SW 1271 (cell line): ENCODE results near the gene PCDHGA8.
"Not testable (repeated sequence)": the region's sequence is repeated elsewhere in the genome, so short reads cannot be mapped to it uniquely, and the experiment has no call there.

Source experiments
- DNase-seq, 2 experiments: peaks; one replicate each; lab custom pipeline; 2025; lab: John Stamatoyannopoulos, UW

Gene PCDHGA8

DNA sequence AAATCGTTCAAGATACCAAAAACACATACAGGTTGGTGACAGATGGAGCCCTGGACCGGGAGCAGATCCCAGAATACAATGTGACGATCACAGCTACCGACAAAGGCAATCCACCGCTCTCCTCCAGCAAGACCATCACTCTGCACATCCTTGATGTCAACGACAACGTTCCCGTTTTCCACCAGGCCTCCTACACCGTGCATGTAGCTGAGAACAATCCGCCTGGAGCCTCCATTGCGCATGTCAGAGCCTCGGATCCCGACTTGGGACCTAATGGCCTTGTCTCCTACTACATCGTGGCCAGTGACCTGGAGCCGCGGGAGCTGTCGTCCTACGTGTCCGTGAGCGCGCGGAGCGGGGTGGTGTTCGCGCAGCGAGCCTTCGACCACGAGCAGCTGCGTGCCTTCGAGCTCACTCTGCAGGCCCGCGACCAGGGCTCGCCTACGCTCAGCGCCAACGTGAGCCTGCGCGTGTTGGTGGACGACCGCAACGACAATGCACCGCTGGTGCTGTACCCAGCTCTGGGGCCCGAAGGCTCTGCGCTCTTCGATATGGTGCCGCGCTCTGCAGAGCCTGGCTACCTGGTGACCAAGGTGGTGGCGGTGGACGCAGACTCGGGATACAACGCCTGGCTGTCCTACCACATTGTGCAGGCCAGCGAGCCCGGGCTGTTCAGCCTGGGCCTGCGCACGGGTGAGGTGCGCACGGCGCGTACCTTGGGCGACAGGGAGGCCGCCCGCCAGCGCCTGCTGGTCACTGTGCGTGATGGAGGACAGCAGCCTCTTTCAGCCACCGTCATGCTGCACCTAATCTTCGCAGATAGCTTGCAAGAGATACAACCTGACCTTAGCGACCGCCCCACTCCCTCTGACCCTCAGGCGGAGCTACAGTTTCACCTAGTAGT lies 20.6 kb upstream of the PCDHGA8 start:
- DNase-seq, result no peak

DNA sequence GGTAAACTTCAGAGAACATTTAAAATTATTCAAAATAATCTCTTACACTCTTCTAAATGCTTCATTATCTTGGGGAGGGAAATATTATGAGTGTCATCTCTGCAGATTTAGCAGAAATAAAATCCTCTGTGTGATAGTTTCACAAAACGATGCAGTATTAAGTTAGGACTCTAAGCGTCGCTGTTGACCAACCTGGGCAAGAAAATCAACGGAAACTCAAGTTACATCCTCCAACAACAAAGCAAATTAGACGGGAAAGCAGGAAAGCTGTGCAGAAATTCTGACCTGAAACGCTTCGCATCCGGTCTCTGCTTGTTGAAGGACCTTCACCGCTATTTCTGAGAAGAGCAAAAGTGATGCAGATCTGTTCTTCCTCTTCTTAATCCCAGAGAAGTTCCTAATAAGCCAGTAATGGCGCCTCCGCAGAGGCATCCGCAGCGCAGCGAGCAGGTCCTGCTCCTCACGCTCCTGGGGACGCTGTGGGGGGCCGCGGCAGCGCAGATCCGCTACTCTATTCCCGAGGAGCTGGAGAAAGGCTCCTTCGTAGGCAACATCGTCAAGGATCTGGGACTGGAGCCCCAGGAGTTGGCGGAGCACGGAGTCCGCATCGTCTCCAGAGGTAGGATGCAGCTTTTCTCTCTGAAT lies 18.6 kb upstream of the PCDHGA8 start, which contains the start of gene PCDHGA6:
TSS of gene PCDHGA6 (plus strand) at position 219 of the 645 bp plus-strand sequence. CDS start at position 412, 193 bp downstream.
- no peak for DNase-seq

DNA sequence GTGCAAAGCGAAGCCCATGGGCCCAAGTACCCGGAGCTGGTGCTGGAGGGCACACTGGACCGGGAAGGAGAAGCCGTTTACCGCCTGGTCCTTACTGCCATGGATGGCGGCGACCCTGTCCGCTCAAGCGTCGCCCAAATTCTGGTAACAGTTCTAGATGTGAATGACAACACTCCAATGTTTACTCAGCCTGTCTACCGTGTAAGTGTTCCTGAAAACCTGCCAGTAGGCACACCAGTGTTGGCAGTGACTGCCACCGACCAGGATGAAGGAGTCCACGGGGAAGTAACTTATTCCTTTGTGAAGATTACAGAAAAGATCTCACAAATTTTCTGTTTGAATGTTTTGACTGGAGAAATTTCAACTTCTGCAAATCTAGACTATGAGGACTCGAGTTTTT lies 17.8 kb upstream of the PCDHGA8 start:
- DNase-seq, result no peak

DNA sequence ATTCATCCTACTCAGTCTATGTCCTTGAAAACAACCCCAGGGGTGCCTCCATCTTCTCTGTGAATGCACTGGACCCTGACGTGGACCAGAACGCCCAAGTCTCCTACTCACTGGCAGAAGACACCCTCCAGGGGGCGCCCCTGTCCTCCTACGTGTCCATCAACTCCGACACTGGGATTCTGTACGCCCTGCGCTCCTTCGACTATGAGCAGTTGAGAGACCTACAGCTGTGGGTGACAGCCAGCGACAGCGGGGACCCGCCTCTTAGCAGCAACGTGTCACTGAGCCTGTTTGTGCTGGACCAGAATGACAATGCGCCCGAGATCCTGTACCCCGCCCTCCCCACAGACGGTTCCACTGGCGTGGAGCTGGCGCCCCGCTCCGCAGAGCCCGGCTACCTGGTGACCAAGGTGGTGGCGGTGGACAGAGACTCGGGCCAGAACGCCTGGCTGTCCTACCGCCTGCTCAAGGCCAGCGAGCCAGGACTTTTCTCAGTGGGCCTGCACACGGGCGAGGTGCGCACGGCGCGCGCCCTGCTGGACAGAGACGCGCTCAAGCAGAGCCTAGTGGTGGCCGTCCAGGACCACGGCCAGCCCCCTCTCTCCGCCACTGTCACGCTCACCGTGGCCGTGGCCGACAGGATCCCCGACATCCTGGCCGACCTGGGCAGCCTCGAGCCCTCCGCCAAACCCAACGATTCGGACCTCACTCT lies 16.8 kb upstream of the PCDHGA8 start:
- not testable (repeated sequence) for DNase-seq

DNA sequence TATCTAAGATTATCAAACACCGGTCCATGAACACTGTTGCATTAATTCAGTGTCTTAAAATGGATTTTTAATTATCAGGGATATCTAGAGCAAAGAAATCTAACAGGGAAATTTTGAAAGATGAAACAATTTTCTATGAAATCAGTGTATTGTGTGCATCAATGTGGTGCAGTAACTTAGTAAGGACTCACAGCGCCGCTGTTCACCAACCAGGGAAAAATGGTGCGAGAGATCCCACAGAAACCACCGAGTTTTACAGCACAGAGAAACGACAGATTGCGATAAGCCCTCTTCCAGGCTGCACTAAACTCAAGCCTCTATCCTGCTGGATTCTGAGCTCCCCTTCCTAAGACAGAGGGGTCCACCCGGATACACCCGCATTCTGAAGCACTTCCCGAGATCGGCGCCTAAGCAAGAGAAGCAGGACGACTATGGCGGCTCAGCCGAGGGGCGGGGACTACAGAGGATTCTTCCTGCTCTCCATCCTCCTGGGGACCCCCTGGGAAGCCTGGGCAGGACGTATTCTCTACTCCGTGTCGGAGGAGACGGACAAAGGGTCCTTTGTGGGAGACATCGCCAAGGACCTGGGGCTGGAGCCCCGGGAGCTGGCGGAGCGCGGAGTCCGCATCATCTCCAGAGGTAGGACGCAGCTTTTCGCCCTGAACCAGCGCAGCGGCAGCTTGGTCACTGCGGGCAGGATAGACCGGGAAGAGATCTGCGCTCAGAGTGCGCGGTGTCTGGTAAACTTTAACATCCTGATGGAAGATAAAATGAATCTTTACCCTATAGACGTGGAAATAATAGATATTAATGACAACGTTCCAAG lies 9.8 kb upstream of the PCDHGA8 start, which contains the start of gene PCDHGA7:
TSS of gene PCDHGA7 (plus strand) at position 274 of the 826 bp plus-strand sequence. CDS start at position 432, 158 bp downstream.
- DNase-seq, result no peak

DNA sequence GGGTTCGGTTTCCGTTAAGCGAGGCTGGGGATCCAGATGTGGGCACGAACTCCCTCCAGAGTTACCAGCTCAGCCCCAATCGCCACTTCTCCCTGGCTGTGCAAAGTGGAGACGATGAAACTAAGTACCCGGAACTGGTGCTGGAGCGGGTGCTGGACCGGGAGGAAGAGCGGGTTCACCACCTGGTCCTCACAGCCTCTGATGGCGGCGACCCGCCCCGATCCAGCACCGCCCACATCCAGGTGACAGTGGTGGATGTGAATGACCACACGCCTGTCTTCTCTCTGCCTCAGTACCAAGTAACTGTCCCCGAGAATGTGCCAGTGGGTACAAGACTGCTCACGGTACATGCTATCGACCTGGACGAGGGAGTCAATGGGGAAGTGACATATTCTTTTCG lies 9.1 kb upstream of the PCDHGA8 start:
- DNase-seq, result no peak

DNA sequence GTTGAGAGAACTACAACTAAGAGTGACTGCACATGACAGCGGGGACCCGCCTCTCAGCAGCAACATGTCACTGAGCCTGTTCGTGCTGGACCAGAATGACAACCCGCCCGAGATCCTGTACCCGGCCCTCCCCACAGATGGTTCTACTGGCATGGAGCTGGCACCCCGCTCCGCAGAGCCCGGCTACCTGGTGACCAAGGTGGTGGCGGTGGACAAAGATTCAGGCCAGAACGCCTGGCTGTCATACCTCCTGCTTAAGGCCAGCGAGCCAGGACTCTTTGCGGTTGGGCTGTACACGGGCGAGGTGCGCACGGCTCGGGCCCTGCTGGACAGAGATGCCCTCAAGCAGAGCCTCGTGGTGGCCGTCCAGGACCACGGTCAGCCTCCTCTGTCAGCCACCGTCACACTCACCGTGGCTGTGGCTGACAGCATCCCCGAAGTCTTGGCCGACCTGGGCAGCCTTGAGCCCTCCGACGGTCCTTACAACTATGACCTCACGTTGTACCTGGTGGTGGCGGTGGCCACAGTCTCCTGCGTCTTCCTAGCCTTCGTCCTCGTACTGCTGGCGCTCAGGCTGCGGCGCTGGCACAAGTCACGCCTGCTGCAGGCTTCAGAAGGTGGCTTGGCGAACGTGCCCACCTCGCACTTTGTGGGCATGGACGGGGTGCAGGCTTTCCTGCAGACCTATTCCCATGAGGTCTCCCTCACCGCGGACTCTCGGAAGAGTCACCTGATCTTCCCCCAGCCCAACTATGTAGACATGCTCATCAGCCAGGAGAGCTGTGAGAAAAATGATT lies 7.8 kb upstream of the PCDHGA8 start:
- DNase-seq, result no peak

DNA sequence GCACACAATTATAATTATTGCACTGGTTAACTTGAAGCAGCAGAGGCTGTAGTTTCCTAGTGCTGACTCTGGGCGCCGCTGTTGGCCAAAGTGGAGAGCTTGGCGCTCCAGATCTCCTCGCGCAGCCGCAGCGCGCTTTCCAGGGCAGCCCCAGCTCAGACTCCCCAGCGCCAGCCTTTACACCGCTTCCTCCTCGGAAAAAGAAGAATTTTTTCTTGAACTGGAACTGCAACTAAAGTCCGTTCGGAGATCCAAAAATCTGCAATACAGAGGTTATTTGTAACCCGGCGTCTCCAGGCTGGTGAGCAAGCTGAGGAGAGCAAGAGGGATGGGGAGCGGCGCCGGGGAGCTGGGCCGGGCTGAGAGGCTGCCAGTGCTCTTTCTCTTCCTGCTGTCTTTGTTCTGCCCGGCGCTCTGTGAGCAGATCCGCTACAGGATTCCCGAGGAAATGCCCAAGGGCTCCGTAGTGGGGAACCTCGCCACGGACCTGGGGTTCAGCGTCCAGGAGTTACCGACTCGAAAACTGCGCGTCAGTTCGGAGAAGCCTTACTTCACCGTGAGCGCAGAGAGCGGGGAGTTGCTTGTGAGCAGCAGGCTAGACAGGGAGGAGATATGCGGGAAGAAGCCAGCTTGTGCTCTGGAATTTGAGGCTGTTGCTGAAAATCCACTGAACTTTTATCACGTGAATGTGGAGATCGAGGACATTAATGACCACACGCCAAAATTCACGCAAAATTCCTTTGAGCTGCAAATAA lies 4.7 kb upstream of the PCDHGA8 start, which contains the start of gene PCDHGB4:
TSS of gene PCDHGB4 (plus strand) at position 142 of the 755 bp plus-strand sequence. CDS start at position 329, 187 bp downstream.
- not testable (repeated sequence) for DNase-seq

DNA sequence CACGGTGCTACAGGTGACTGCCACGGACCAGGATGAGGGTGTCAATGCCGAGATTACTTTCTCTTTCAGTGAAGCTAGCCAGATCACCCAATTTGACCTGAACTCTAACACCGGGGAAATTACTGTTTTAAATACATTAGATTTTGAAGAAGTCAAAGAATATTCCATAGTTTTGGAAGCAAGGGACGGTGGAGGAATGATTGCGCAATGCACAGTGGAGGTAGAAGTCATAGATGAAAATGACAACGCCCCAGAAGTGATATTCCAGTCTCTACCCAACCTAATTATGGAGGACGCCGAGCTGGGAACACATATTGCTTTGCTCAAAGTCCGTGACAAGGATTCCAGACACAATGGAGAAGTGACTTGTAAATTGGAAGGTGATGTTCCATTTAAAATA lies 3.8 kb upstream of the PCDHGA8 start:
- no peak for DNase-seq

DNA sequence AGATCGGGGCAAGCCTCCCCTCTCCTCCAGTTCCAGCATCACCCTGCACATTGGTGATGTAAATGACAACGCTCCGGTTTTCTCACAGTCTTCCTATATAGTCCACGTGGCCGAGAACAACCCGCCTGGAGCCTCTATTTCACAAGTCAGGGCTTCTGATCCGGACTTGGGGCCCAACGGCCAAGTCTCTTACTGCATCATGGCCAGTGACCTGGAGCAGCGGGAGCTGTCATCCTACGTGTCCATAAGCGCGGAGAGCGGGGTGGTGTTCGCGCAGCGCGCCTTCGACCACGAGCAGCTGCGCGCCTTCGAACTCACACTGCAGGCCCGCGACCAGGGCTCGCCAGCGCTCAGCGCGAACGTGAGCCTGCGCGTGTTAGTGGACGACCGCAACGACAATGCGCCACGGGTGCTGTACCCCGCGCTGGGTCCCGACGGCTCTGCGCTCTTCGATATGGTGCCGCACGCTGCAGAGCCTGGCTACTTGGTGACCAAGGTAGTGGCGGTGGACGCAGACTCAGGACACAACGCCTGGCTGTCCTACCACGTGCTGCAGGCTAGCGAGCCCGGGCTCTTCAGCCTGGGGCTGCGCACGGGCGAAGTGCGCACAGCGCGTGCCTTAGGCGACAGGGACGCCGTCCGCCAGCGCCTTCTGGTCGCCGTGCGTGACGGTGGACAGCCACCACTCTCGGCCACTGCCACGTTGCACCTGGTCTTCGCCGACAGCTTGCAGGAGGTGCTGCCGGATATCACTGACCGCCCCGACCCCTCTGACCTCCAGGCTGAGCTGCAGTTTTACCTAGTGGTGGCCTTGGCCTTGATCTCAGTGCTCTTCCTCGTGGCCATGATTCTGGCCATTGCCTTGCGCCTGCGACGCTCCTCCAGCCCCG lies 3.0 kb upstream of the PCDHGA8 start:
- DNase-seq, result no peak

DNA sequence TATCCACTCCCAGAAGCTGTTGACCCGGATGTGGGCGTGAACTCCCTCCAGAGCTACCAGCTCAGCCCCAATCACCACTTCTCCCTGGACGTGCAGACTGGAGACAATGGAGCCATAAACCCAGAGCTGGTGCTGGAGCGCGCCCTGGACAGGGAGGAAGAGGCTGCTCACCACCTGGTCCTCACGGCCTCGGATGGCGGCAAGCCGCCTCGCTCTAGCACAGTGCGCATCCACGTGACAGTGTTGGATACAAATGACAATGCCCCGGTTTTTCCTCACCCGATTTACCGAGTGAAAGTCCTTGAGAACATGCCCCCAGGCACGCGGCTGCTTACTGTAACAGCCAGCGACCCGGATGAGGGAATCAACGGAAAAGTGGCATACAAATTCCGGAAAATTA lies 834 bp downstream of the PCDHGA8 start:
- DNase-seq, result no peak

DNA sequence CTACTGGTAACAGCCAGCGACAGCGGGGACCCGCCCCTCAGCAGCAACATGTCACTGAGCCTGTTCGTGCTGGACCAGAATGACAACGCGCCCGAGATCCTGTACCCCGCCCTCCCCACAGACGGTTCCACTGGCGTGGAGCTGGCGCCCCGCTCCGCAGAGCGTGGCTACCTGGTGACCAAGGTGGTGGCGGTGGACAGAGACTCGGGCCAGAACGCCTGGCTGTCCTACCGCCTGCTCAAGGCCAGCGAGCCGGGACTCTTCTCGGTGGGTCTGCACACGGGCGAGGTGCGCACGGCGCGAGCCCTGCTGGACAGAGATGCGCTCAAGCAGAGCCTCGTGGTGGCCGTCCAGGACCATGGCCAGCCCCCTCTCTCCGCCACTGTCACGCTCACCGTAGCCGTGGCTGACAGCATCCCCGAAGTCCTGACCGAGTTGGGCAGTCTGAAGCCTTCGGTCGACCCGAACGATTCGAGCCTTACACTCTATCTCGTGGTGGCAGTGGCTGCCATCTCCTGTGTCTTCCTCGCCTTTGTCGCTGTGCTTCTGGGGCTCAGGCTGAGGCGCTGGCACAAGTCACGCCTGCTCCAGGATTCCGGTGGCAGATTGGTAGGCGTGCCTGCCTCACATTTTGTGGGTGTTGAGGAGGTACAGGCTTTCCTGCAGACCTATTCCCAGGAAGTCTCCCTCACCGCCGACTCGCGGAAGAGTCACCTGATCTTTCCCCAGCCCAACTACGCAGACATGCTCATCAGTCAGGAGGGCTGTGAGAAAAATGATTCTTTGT lies 2.2 kb downstream of the PCDHGA8 start:
- not testable (repeated sequence) for DNase-seq

DNA sequence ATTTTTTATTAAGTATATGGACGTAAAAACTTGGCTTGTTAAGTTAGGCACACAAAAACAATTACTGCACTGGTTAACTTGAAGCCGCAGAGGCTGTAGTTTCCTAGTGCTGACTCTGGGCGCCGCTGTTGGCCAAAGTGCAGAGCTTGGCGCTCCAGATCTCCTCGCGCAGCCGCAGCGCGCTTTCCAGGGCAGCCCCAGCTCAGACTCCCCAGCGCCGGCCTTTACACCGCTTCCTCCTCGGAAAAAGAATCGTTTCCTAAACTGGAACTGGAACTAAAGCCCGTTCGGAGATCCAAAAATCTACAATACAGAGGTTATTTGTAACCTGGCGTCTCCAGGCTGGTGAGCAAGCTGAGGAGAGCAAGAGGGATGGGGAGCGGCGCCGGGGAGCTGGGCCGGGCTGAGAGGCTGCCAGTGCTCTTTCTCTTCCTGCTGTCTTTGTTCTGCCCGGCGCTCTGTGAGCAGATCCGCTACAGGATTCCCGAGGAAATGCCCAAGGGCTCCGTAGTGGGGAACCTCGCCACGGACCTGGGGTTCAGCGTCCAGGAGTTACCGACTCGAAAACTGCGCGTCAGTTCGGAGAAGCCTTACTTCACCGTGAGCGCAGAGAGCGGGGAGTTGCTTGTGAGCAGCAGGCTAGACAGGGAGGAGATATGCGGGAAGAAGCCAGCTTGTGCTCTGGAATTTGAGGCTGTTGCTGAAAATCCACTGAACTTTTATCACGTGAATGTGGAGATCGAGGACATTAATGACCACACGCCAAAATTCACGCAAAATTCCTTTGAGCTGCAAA lies 5.5 kb downstream of the PCDHGA8 start, which contains the start of gene PCDHGB5:
TSS of gene PCDHGB5 (plus strand) at position 192 of the 796 bp plus-strand sequence. CDS start at position 373, 181 bp downstream.
- peak in 1 of 2 experiments; percentile 48 for DNase-seq

DNA sequence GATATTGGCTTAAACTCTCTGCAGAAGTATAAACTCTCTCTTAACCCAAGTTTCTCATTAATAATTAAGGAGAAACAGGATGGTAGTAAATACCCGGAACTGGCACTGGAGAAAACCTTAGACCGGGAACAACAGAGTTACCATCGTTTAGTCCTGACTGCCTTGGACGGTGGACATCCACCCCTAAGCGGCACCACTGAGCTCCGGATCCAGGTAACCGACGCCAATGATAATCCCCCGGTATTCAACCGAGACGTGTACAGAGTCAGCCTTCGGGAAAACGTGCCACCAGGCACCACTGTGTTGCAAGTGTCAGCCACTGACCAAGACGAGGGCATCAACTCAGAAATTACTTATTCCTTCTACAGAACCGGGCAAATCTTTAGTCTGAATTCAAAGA lies 6.2 kb downstream of the PCDHGA8 start:
- no peak for DNase-seq

DNA sequence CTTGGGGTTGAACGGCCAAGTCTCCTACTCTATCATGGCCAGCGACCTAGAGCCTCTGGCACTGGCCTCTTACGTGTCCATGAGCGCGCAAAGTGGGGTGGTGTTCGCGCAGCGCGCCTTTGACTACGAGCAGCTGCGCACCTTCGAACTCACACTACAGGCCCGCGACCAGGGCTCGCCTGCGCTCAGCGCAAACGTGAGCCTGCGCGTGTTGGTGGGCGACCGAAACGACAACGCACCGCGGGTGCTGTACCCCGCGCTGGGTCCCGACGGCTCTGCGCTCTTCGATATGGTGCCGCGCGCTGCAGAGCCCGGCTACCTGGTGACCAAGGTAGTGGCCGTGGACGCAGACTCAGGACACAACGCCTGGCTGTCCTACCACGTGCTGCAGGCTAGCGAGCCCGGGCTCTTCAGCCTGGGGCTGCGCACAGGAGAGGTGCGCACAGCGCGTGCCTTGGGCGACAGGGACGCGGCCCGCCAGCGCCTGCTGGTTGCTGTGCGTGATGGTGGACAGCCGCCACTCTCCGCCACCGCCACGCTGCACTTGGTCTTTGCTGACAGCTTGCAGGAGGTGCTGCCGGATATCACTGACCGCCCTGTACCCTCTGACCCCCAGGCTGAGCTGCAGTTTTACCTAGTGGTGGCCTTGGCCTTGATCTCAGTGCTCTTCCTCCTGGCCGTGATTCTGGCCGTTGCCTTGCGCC lies 7.3 kb downstream of the PCDHGA8 start:
- no peak for DNase-seq

DNA sequence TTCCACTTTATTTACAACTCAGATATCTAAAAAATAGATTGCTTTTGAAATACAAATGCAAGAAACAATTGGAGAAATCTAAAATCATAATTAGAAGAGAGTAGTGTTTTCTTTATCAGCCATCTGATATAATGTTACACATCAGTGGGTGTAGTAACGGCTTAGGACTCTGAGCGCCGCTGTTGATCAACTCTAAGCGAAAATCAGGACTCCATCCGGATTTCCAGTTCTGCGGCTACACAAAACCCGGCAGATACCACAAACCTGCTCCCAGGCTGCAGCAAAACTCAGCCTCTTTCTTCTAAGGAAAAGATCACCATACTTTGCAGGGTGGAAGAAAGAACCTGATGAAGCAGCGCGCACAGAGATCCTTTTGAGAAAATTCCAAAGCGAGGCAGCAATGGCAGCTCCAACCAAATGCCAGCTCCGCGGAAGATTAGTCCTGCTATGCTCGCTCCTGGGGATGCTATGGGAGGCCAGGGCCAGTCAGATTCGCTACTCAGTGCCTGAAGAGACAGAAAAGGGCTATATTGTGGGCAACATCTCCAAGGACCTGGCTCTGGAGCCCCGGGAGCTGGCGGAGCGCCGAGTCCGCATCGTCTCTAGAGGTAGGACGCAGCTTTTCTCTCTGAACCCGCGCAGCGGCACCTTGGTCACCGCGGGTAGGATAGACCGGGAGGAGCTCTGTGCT lies 10.3 kb downstream of the PCDHGA8 start, which contains the start of gene PCDHGA9:
TSS of gene PCDHGA9 (plus strand) at position 226 of the 691 bp plus-strand sequence. CDS start at position 401, 175 bp downstream.
- DNase-seq, result no peak
